ENCODE measurements around the gene OR9Q1. TPM values are rescaled to one million over a fixed set of nuclear protein-coding genes. Genes with fewer than 3 reads are reported as not detected.

The OR9Q1 gene
- total and polyA plus RNA-seq, 7 donors = not detected

DNA sequence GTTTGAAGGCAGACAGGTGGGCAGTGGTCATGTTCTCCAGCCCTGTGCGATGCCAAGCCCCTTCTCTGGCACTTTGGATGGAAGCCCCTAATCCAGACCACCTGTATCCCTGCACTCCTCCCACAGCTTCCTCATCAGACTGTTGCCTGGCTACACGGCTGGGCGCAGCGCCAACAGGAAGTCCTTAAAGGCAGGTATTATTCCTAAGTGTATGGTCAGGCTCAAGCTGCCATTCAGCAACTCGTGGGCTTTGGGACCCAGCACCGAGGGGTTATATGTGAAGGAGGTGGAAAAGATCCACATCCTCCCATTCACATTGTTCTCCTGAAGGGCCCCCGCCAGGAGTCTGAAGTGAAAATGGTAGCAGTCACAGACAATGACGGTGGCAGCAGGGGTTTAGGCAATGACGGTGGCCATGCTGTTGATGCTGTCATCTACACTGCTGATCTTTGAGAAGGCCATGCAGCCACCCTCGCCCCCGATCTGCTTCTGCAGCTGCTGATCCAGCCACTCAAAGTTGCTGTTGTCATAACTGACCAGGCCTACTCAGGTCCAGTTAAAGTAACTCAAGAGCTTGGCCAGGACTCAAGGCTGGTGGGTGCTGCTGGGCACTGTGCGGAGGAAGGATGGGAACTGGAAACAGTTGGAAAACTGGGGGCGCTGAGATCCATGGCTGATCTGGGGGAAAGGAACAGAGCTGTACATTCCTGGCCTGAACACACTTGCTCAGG, 34.8 kb downstream of the OR9Q1 start:
- Histone ChIP-seq H3K36me3 (no peaks in the 10 kb centered on the region), H3K27me3 (no peaks in the 10 kb centered on the region), H3K4me3 (no peak overlapping the region), H3K9me3 (no peaks in the 10 kb centered on the region), H3K4me1 (peaks cover 0 to 18% (median 14%) of the 10 kb centered on the region in 4 donors), H3K27ac (peak overlapping the region in 3 of 4 donors; percentile 26 to 66 (median 54))
- 59 to 66% methylated on average over 13 of the region's 13 CpGs for WGBS, 2 donors
- intact Hi-C loops (cut with DNase I) = no loop called here
- DNase-seq = no peak
- TF ChIP-seq POLR2AphosphoS5 (IDR thresholded peaks at IDR 0.05) (no peak), POLR2A (IDR thresholded peaks at IDR 0.05) (no peak), EP300 (IDR thresholded peaks at IDR 0.05) (no peak), CTCF (IDR thresholded peaks at IDR 0.05) (no peak)

- peak overlapping the region in 3 of 4 donors; percentile 26 to 66 (median 54) for H3K27ac ChIP-seq
Observed at GRCh38 chr11:58059007-58059350, 35.3 kb downstream of the OR9Q1 start.

DNA sequence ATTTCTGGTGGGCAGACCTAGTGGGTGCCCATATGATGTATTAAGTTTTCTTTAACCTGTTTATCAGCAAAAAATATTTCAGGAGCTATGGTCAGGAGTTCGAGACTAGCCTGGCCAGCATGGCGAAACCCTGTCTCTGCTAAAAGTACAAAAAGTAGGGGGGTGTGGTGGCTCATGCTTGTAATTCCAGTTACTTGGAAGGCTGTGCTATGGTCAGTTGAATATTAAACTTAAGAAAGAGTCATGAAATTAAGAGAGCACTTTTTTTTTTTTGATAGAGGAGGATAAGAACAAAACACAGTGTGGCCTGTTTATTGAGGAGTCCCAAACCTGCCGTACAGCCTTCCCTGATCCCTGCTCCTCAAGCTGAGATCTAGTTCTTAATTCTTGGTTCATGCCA, 36.9 kb downstream of the OR9Q1 start:
- Histone ChIP-seq H3K4me3 (no peak overlapping the region), H3K9me3 (no peaks in the 10 kb centered on the region), H3K4me1 (peaks cover 0 to 18% (median 14%) of the 10 kb centered on the region in 4 donors), H3K27me3 (no peaks in the 10 kb centered on the region), H3K36me3 (no peaks in the 10 kb centered on the region), H3K27ac (no peak overlapping the region)
- DNase-seq = no peak
- intact Hi-C loops (cut with DNase I) = no loop called here
- WGBS, 2 donors = 78 to 84% methylated on average over 3 of the region's 3 CpGs
- TF ChIP-seq CTCF (IDR thresholded peaks at IDR 0.05) (no peak), POLR2A (IDR thresholded peaks at IDR 0.05) (no peak), POLR2AphosphoS5 (IDR thresholded peaks at IDR 0.05) (no peak), EP300 (IDR thresholded peaks at IDR 0.05) (no peak)

More at GRCh38 chr11:58059007-58059350, 35.3 kb downstream of the OR9Q1 start:
- Histone ChIP-seq H3K4me1 (peaks cover 0 to 18% (median 14%) of the 10 kb centered on the region in 4 donors), H3K4me3 (no peak overlapping the region), H3K27me3 (no peaks in the 10 kb centered on the region), H3K9me3 (no peaks in the 10 kb centered on the region), H3K36me3 (no peaks in the 10 kb centered on the region)
- TF ChIP-seq POLR2AphosphoS5 (IDR thresholded peaks at IDR 0.05) (no peak), POLR2A (IDR thresholded peaks at IDR 0.05) (no peak), CTCF (IDR thresholded peaks at IDR 0.05) (no peak), EP300 (IDR thresholded peaks at IDR 0.05) (no peak)
- intact Hi-C loops (cut with DNase I) = no loop called here
- 64 to 76% methylated on average over 4 of the region's 4 CpGs for WGBS, 2 donors
- no peak for DNase-seq

DNA sequence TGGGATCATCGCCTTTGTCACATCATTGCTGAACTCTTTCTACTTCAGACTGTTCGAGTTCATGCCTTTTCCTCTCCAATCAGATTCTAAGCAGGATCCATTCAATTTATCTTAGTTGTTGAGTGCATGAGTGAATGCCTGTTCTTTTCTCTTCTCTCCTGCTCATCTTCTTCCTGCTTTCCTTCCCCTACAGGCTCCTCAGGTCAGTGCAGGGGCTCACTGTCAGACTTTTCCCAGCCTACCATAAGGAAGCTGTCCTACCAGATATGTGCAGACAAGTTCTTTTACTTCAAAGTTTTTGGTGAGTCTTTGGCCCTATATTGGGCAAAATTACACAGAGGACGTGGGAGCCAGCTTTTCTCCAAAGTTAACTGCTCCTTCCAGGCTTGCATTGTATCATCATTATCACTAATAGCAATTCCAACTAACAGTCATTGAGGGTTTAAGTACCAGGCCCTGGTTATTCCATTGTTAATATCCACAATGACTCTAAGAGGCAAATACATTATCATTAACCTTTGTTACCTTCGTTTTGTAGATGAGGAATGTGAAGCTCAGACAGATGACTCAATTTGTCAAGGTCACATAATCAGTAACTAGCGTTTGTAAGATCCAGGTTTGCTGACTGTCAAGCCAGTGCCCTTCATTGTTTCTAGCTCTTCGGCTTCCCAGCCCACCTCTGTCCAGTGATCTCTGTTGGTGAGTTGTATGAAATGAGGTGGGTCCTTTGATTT, 37.4 kb downstream of the OR9Q1 start:
- no peaks in the 10 kb centered on the region for H3K36me3 ChIP-seq
- no peaks in the 10 kb centered on the region for H3K9me3 ChIP-seq
- no peak overlapping the region for H3K27ac ChIP-seq
- TF ChIP-seq POLR2AphosphoS5 (IDR thresholded peaks at IDR 0.05) (no peak), CTCF (IDR thresholded peaks at IDR 0.05) (no peak), EP300 (IDR thresholded peaks at IDR 0.05) (no peak), POLR2A (IDR thresholded peaks at IDR 0.05) (no peak)
- peaks cover 0 to 18% (median 14%) of the 10 kb centered on the region in 4 donors for H3K4me1 ChIP-seq
- H3K4me3 ChIP-seq = no peak overlapping the region
- DNase-seq = no peak
- WGBS, 2 donors = 66 to 69% methylated on average over 6 of the region's 6 CpGs
- H3K27me3 ChIP-seq = no peaks in the 10 kb centered on the region
- intact Hi-C loops (cut with DNase I) = no loop called here
